Suprapubic skin (tissue), 3 donors: ENCODE data around the gene C3.

Source experiments
- EP300 ChIP-seq: sonication (generic); formaldehyde crosslinking; IDR thresholded peaks from one replicate; pipeline ENCODE4 v1.6.1; 2017; ENCODE audit warnings: antibody characterized with exemption
- POLR2A ChIP-seq, 2 donors: fragments of 450-650 bp; IDR thresholded peaks; one replicate each; pipeline ENCODE4 v1.6.1; 2017; ENCODE audit warnings: antibody characterized with exemption in 2 of 2, mild to moderate bottlenecking in 2 of 2, moderate library complexity in 2 of 2
- TF ChIP-seq, protein P1 (sequence below), 2 donors: fragments of 200-600 bp in 1 of 2; fragments of 450-650 bp in 1 of 2; sonication (generic) in 1 of 2; IDR thresholded peaks; one replicate each; pipeline ENCODE4 v1.5.1; 2016 to 2019; ENCODE audit warnings: antibody characterized with exemption in 2 of 2, mild to moderate bottlenecking in 1 of 2, moderate library complexity in 1 of 2

DNA sequence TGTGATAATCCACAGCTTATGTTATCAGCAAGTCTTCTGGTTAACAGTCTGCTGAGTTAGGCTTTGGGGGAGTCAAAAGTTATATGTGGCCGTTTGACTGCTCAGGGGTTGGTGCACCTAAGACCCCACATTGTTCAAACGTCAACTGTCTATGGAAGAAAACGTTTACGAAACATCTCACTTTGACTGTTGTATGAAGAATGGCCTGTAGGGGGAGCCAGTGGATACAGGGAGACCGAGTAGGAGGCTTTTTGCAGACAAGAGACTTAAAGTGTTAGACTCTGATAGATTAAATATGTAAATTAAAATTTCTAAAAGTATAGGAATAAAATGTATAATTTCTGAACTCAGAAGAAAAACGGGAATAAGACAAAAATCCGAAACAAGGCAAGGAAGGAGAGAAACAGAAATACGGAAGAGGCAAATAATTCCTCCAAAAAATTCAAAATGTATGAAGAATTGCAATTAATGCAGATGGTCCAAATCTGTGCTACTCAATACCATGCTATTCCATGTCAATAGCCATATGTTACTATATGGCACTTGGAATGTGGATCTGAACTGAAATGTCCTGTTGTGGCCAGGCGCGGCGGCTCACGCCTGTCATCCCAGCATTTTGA, 88.3 kb downstream of the C3 start:
- TF ChIP-seq, protein P1, sequence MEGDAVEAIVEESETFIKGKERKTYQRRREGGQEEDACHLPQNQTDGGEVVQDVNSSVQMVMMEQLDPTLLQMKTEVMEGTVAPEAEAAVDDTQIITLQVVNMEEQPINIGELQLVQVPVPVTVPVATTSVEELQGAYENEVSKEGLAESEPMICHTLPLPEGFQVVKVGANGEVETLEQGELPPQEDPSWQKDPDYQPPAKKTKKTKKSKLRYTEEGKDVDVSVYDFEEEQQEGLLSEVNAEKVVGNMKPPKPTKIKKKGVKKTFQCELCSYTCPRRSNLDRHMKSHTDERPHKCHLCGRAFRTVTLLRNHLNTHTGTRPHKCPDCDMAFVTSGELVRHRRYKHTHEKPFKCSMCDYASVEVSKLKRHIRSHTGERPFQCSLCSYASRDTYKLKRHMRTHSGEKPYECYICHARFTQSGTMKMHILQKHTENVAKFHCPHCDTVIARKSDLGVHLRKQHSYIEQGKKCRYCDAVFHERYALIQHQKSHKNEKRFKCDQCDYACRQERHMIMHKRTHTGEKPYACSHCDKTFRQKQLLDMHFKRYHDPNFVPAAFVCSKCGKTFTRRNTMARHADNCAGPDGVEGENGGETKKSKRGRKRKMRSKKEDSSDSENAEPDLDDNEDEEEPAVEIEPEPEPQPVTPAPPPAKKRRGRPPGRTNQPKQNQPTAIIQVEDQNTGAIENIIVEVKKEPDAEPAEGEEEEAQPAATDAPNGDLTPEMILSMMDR (IDR thresholded peaks at IDR 0.05): peak; percentile 76 to 87
- TF ChIP-seq EP300 (no peak), POLR2A (IDR thresholded peaks at IDR 0.05) (no peak)
